ENCODE results near the gene ADAM33. TPM values are rescaled to one million over a fixed set of nuclear protein-coding genes. Genes with fewer than 3 reads are reported as not detected.

ADAM33 gene
- total RNA-seq, 1 donor = under 0.01 TPM

DNA sequence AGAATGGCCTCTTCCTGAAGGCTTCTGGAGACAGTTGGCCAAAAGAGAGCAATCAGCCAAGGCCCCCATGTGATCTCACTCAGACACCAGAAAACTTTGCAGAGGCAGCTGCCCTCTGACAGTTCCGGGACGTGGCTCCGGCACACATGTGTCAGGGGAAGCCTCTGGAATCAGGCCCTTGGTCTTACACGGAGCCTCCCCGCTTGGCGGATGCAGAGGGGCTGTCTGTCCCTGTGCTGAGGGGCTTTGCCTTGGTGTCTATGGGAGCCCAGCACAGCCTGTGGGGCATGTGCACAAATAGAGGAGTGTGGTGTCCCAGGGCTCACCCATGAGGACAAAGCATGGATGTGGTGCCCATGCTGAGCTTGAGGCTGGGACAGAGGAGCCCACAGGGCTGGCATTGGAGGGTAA, 16.8 kb upstream of the ADAM33 start:
- H3K4me3 ChIP-seq (ENCODE audit: low read length) = no peak overlapping the region
- no peaks in the 10 kb centered on the region for H3K9me3 ChIP-seq (ENCODE audit: low read depth, low read length)
- no peaks in the 10 kb centered on the region for H3K27me3 ChIP-seq (ENCODE audit: insufficient read depth, low read length)
- no peaks in the 10 kb centered on the region for H3K4me1 ChIP-seq (ENCODE audit: insufficient read depth, low read length)

DNA sequence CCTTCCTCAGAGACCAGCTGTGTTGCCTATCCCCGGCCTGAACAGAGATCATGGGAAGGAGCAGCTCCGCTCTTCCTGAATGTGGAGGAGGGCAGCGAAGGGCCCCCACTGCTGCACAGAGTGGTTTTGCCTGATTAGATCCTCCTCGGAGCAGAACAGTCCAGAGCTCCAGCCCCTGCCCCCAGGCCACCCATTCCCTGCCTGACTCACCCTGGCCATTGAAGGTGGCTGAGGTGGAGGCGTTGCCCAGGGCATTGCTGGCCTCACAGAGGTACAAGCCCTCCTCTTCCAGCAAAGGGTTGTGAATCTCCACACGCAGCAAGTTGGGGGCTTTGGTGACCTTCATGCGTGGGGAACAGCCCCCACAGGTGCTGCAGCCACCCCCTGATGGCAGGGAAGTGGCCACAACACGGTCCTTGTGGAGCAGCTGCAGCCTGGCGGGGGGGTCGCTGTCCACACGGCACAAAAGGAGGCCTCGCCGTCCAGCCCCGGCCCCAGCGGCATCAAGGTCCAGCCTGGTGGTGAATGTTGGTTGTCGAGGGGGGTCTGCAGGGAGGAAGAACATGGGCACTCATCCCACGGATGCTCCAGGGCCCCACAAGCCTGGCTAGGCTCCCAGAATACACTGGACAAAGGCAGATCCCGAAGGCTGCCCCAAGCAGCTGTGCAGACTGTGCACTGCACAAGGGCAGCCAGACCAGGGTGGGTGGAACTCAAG, 15.9 kb upstream of the ADAM33 start:
- H3K9me3 ChIP-seq (ENCODE audit: low read depth, low read length) = no peaks in the 10 kb centered on the region
- H3K4me1 ChIP-seq (ENCODE audit: insufficient read depth, low read length) = no peaks in the 10 kb centered on the region
- H3K4me3 ChIP-seq (ENCODE audit: low read length) = no peak overlapping the region
- H3K27me3 ChIP-seq (ENCODE audit: insufficient read depth, low read length) = no peaks in the 10 kb centered on the region

DNA sequence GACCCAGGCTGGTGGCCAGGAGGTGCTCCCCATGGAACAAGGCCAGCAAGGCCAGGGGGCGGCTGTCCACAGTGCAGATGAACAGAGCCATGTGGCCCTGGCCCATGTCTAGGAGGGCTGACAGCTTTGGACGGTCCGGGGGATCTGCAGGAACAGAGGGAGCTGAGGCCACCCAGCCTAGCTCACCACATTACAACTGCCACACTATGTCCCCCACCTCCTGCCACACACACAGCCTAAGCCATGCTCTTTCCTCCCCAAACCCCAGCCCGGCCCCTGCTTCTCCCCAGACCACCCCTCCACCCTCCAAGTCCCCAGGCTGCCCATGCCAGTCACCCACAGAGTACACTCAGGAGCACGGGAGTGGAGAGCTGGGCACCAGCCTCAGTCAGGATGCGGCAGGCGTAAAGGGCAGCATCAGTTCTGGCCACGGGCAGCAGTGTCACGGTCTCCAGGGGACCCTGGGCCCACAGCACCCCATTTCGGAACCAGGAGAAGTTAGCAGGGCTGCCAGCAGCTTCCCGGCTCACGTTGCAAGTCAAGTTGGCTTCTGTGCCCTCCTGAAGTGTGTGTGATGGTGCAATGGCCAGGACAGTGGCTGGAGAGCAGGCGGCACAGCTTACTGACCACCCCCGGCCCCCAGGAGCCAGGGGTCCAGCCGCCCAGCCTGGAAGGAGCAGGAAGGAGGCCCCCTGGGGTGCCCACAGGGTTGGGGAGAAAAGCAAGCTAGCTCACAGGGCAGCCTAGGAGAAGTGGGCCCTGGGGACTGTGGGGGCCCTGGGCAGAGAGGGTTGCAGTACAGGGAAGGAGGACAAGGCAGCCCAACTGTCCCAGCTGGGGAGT, 15.2 kb upstream of the ADAM33 start:
- Histone ChIP-seq H3K27me3 (ENCODE audit: insufficient read depth, low read length) (no peaks in the 10 kb centered on the region), H3K4me3 (ENCODE audit: low read length) (no peak overlapping the region), H3K4me1 (ENCODE audit: insufficient read depth, low read length) (no peaks in the 10 kb centered on the region), H3K9me3 (ENCODE audit: low read depth, low read length) (no peaks in the 10 kb centered on the region)

DNA sequence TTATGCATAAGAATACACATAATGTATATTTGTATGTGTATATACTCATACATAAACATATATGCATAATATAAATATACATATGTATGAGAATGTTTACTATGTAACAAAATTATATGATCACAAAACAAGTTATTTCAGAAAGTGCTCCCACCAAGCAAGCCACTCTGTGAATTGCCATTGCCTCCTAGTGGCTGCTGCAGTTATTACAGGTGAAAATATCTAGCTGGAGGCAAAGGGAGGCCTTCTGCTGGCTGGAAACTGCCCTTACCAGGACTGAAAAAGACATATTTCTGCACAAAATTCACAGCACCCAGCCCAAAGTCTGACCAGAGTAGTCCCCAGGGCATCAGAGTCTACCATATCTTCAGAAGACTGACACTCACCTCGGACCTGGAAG, 14.4 kb upstream of the ADAM33 start:
- Histone ChIP-seq H3K27me3 (ENCODE audit: insufficient read depth, low read length) (no peaks in the 10 kb centered on the region), H3K4me3 (ENCODE audit: low read length) (no peak overlapping the region), H3K9me3 (ENCODE audit: low read depth, low read length) (no peaks in the 10 kb centered on the region), H3K4me1 (ENCODE audit: insufficient read depth, low read length) (no peaks in the 10 kb centered on the region)

DNA sequence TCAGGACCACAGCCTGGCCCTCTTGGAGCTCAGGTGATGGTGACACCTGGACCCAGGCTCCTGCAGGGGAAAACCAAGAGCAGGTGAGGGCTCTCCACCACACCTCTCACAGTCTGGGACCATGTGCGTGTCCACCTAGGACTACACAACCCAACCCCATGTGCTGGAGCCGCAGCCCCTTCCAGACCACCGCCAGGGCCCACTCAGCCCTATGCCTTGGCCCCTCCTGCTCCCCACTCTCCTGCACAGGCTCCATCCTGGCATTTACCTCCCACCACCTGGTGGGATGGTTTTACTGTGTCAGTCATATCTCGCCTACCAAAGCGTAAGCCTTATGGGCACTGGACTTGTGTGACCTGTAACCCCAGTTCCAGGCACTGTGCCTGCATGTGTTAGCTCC, 13.1 kb upstream of the ADAM33 start:
- H3K4me1 ChIP-seq (ENCODE audit: insufficient read depth, low read length) = no peaks in the 10 kb centered on the region
- no peaks in the 10 kb centered on the region for H3K9me3 ChIP-seq (ENCODE audit: low read depth, low read length)
- no peaks in the 10 kb centered on the region for H3K27me3 ChIP-seq (ENCODE audit: insufficient read depth, low read length)
- no peak overlapping the region for H3K4me3 ChIP-seq (ENCODE audit: low read length)

DNA sequence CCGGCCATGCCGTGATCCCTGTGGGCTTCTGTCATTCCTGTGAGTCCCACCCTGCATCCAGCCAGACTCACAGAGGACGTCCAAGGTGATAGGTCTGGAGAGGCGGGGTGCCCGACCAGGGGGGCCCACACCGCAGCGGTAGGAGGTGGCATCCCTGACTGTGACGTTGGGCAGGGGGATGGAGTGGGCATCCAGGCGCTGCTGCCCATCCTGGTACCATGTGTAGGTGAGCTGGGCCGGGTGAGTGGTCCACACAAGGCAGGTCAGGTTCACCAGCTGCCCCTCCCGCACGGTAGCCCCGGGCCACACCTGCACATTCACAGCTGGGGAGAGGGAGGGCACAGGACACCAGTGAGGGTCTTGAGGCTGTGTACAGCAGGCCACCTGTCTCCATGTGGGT, 11.6 kb upstream of the ADAM33 start:
- no peaks in the 10 kb centered on the region for H3K4me1 ChIP-seq (ENCODE audit: insufficient read depth, low read length)
- H3K4me3 ChIP-seq (ENCODE audit: low read length) = no peak overlapping the region
- H3K9me3 ChIP-seq (ENCODE audit: low read depth, low read length) = no peaks in the 10 kb centered on the region
- no peaks in the 10 kb centered on the region for H3K27me3 ChIP-seq (ENCODE audit: insufficient read depth, low read length)

DNA sequence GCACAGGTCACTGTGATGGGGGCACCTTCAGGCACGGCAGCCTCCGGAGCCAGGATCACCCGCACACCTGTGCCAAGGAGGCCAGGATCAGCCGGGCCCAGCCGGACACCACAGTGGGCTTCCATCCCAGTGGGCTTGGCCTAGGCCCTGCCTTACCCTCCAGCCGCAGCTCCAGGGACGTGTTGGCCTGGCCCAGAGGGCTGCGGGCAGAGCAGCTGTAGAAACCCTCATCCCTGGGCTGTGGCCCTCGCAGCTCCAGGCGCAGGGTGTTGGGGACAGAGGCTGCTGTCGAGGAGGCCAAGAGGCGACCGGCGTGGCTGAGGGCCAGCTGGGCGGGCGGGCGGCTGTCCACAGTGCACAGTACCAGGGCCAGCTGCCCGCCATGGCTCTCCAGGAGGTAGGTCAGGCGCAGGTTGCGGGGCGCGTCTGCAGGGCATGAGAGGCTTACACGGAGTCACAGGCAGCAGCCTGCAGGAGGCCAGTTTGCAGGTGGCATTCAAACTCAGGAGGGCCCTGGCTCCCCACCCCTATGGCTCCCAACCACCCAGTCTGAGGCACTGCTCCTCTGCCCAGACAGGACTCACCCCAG, 11.0 kb upstream of the ADAM33 start:
- no peaks in the 10 kb centered on the region for H3K9me3 ChIP-seq (ENCODE audit: low read depth, low read length)
- H3K4me1 ChIP-seq (ENCODE audit: insufficient read depth, low read length) = no peaks in the 10 kb centered on the region
- no peak overlapping the region for H3K4me3 ChIP-seq (ENCODE audit: low read length)
- H3K27me3 ChIP-seq (ENCODE audit: insufficient read depth, low read length) = no peaks in the 10 kb centered on the region

DNA sequence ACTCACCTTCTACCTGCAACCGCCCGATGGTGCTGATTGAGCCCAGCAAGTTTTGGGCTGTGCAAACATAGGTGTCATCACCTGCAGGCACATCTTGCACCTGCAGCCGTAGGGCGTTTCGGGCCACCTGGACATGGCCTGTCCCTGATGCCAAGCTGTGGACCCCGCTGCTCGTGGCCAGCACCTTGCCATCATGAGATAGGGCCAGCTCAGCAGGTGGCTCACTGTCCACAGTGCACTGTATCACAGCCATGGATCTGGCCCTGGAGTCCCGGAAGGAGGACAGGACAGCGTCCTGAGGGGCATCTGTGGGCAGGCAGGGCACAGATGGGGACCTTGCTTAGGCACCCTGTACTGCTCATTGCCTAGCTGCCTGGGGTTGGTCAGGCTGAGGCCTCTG, 10.1 kb upstream of the ADAM33 start:
- Histone ChIP-seq H3K4me3 (ENCODE audit: low read length) (no peak overlapping the region), H3K4me1 (ENCODE audit: insufficient read depth, low read length) (no peaks in the 10 kb centered on the region), H3K27me3 (ENCODE audit: insufficient read depth, low read length) (no peaks in the 10 kb centered on the region), H3K9me3 (ENCODE audit: low read depth, low read length) (no peaks in the 10 kb centered on the region)

DNA sequence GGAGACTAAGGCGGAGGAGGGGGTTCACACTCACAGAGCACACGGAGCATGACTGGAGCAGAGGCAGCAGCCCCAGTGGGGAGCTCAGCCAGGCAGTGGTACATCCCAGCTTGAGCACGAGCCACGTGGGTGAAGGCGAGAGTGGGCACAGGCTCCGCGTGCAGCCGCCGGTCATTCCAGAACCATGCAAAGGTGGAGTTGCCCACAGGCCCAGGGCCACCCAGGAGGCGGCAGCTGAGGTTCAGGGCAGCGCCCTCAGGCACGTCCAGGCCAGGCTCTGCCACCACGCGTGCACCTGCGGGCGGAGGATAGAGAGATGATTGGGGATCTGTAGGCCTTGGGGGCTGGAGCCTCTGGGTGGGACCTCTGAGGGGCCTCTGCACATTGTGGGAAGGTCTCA, 9.5 kb upstream of the ADAM33 start:
- H3K4me3 ChIP-seq (ENCODE audit: low read length) = no peak overlapping the region
- no peaks in the 10 kb centered on the region for H3K9me3 ChIP-seq (ENCODE audit: low read depth, low read length)
- H3K27me3 ChIP-seq (ENCODE audit: insufficient read depth, low read length) = no peaks in the 10 kb centered on the region
- no peaks in the 10 kb centered on the region for H3K4me1 ChIP-seq (ENCODE audit: insufficient read depth, low read length)

DNA sequence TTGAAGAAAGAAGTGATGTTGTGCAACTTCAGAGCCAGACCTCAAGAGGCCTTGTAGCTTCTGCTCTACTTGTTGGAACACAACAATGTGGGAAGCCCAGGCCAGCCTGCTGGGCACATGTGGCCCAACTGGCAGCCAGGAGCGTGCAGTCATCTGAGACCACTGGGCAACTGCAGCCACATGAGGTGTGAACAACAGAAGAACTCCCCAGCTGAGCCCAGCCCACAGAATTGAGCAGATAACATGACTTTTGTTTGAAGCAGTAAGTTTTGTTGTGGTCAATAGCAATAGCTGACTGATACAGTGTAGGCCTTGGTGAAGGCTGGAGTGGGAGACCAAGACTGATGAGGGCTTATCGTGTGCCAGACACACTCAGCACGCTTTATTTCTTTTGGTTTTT, 8.6 kb upstream of the ADAM33 start:
- Histone ChIP-seq H3K9me3 (ENCODE audit: low read depth, low read length) (no peaks in the 10 kb centered on the region), H3K4me3 (ENCODE audit: low read length) (no peak overlapping the region), H3K4me1 (ENCODE audit: insufficient read depth, low read length) (no peaks in the 10 kb centered on the region), H3K27me3 (ENCODE audit: insufficient read depth, low read length) (no peaks in the 10 kb centered on the region)

DNA sequence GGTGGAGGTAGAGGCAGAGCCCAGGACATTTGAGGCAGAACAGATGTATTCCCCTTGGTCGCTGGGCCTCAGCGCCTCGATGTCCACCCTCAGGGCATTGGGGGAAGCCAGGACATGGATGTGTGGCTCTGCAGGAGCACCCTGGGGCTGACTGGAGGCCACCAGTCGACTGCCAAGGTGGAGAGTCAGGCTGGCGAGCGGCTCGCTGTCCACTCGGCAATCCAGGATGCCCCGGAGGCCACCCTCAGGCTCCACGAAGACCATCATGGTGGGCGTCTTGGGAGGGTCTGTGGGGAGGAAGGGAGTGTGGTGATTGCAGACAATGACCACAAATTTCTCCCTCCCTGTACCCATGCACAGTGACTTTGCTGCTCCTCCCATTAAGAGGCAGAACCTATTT, 8.2 kb upstream of the ADAM33 start:
- Histone ChIP-seq H3K4me1 (ENCODE audit: insufficient read depth, low read length) (no peaks in the 10 kb centered on the region), H3K9me3 (ENCODE audit: low read depth, low read length) (no peaks in the 10 kb centered on the region), H3K27me3 (ENCODE audit: insufficient read depth, low read length) (peaks cover 4% of the 10 kb centered on the region), H3K4me3 (ENCODE audit: low read length) (no peak overlapping the region)

DNA sequence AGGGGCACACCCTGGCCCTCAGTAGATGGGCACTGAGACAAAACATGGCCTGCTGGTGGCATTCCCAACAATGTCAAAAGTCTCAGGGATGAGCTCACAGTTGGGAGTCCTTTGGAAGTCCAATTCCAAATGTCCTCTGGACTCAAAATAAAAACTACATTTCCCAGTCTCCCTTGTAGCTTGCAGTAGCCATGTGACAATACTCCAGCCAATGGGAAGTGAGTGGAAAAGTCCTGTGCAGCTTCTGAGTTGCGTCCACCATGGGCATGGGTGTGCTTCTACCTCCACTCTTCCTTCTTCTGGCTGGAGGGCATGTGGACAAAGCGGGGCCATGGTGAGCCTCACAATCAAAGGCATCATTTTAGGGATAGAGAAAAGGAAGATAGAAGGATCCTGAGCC, 5.8 kb upstream of the ADAM33 start:
- Histone ChIP-seq H3K4me1 (ENCODE audit: insufficient read depth, low read length) (no peaks in the 10 kb centered on the region), H3K4me3 (ENCODE audit: low read length) (no peak overlapping the region), H3K9me3 (ENCODE audit: low read depth, low read length) (no peaks in the 10 kb centered on the region), H3K27me3 (ENCODE audit: insufficient read depth, low read length) (peaks cover 9% of the 10 kb centered on the region)

DNA sequence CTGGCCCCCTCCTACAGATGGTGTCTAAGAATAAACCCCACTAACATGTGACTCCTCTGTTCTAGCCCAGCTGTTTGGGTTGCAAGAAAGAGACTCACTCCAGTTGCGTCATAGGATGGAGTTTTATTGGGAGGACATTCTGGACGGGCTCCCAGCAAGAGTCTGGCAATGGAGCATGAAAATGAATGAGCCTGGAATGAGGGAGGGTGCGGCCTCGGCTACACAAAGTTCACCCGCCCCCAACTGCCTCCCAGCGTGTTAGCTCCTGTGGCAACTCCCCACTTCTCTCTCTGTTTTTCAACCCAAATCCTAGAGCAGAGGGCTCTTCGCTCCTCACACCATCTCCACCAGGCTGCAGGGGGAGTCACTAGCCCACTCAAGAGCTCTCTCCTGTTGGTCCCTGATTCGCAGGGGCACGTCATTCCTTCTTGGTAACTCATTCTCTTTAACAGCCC, 5.1 kb upstream of the ADAM33 start:
- H3K27me3 ChIP-seq (ENCODE audit: insufficient read depth, low read length) = peaks cover 14% of the 10 kb centered on the region
- H3K4me3 ChIP-seq (ENCODE audit: low read length) = no peak overlapping the region
- no peaks in the 10 kb centered on the region for H3K9me3 ChIP-seq (ENCODE audit: low read depth, low read length)
- H3K4me1 ChIP-seq (ENCODE audit: insufficient read depth, low read length) = no peaks in the 10 kb centered on the region

DNA sequence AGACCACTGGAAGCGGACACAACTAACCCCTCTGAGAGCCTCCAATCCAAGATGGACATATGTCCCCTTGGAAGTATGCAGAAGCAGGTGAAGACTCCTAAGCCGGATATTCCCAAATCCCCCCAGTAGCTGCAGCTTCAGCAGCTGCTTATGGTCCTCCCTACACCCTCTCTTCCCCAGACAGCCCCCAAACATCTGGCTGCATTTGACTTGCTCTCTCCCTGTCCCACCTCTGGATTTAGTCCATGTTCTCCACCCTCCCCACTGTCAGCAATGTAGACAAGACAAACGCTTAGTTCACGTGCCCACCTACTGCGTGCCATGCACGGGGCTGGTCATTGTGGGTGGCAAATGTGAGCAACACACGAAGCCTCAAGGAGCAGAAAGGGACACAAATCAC, 4.6 kb upstream of the ADAM33 start:
- H3K4me1 ChIP-seq (ENCODE audit: insufficient read depth, low read length) = no peaks in the 10 kb centered on the region
- peaks cover 18% of the 10 kb centered on the region for H3K27me3 ChIP-seq (ENCODE audit: insufficient read depth, low read length)
- H3K9me3 ChIP-seq (ENCODE audit: low read depth, low read length) = no peaks in the 10 kb centered on the region
- H3K4me3 ChIP-seq (ENCODE audit: low read length) = no peak overlapping the region

DNA sequence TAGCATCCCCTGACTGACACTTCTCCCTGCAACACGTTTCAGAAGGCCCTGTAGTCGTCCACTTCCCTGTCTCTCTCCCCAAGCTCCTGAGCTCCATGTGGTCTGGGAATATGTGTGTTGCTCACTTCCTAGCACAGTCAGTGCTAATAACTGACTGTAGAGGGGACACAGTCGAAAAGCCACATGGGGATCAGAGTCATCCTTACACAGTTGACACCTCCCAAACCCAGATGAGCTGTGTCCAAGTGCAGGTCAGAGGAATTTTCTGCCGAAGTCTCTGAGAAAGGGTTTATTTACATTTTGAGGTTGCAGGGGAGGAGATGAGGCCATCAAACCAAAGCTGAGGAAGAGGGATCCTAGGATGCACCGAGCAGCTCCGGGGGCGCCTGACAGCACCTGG, 3.5 kb upstream of the ADAM33 start:
- Histone ChIP-seq H3K4me1 (ENCODE audit: insufficient read depth, low read length) (no peaks in the 10 kb centered on the region), H3K27me3 (ENCODE audit: insufficient read depth, low read length) (peaks cover 24% of the 10 kb centered on the region), H3K9me3 (ENCODE audit: low read depth, low read length) (no peaks in the 10 kb centered on the region), H3K4me3 (ENCODE audit: low read length) (no peak overlapping the region)

All from mononuclear cell (primary cell).